H1 (cell line): ENCODE results near the gene TSEN54.

Experiments
- JUN ChIP-seq: IDR thresholded peaks from 2 replicates; pipeline ENCODE4 v1.6.1; 2011; ENCODE audit warnings: low read depth, mild to moderate bottlenecking, improper control_type of control experiment, low read length
- POLR2A ChIP-seq, 2 experiments: IDR thresholded peaks; 1 replicate in 1 of 2; 2 replicates in 1 of 2; pipeline ENCODE4 v1.6.1; 2011; ENCODE audit warnings: low read depth in 2 of 2, low read length in 2 of 2, mild to moderate bottlenecking in 2 of 2; ENCODE audit errors: control extremely low read depth in 1 of 2
- POLR2AphosphoS5 ChIP-seq: IDR thresholded peaks from 2 replicates; pipeline ENCODE4 v1.6.1; 2011; ENCODE audit warnings: low read depth, low read length
- TAF1 ChIP-seq: IDR thresholded peaks from 2 replicates; pipeline ENCODE4 v1.6.1; 2011; ENCODE audit warnings: mild to moderate bottlenecking, low read depth, low read length
- TF ChIP-seq, protein P1 (sequence below), 3 experiments: IDR thresholded peaks; 1 replicate in 2 of 3; 2 replicates in 1 of 3; pipeline versions ENCODE4 v1.5.1 to v1.6.1; 2011; ENCODE audit warnings: low read length in 3 of 3, mild to moderate bottlenecking in 3 of 3, inconsistent platforms in 2 of 3, low read depth in 1 of 3, moderate library complexity in 1 of 3; ENCODE audit not compliant: insufficient read depth in 1 of 3; ENCODE audit errors: control extremely low read depth in 1 of 3
- TF ChIP-seq, protein P2 (sequence below): IDR thresholded peaks from 2 replicates; pipeline ENCODE4 v1.6.1; 2012; ENCODE audit warnings: inconsistent platforms

DNA sequence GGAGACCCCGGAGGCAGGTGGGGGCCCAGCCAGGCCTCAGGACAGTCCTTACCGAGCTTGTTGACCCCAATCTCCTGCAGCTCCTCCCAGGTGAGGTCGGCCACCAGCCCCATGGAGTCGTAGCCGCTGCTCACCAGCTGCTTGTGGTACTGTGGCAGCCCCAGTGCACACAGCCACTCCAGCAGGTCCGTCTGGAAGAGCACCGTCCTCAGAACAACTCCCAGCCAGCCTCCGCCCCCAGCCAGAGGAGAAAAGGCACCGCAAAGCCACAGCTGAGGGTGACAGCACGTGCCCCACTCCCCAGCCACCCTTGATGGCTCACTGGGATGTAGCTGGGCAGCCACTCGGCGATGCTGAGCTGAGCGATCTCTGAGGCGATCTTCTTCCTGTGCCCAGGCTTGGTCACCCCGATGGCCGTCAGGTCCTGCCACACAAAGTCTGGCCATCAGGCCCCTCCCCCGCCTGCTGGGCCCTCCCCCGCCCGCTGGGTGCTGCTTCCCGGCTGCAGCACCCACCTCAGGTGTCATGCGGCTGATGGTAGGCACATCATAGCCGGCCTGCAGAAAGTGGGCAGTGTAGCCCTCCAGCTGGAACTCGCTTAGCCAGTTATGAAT, 12.9 kb upstream of the TSEN54 start:
- TF ChIP-seq, protein P1, sequence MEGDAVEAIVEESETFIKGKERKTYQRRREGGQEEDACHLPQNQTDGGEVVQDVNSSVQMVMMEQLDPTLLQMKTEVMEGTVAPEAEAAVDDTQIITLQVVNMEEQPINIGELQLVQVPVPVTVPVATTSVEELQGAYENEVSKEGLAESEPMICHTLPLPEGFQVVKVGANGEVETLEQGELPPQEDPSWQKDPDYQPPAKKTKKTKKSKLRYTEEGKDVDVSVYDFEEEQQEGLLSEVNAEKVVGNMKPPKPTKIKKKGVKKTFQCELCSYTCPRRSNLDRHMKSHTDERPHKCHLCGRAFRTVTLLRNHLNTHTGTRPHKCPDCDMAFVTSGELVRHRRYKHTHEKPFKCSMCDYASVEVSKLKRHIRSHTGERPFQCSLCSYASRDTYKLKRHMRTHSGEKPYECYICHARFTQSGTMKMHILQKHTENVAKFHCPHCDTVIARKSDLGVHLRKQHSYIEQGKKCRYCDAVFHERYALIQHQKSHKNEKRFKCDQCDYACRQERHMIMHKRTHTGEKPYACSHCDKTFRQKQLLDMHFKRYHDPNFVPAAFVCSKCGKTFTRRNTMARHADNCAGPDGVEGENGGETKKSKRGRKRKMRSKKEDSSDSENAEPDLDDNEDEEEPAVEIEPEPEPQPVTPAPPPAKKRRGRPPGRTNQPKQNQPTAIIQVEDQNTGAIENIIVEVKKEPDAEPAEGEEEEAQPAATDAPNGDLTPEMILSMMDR (IDR thresholded peaks at IDR 0.05; ENCODE audit: control extremely low read depth in 1 of 3, insufficient read depth in 1 of 3, low read depth in 1 of 3, low read length in 3 of 3): no peak
- TF ChIP-seq, protein P2, sequence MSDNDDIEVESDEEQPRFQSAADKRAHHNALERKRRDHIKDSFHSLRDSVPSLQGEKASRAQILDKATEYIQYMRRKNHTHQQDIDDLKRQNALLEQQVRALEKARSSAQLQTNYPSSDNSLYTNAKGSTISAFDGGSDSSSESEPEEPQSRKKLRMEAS: no peak
- TF ChIP-seq POLR2A (IDR thresholded peaks at IDR 0.05; ENCODE audit: control extremely low read depth in 1 of 2, low read depth in 2 of 2, low read length in 2 of 2) (no peak), JUN (no peak), TAF1 (no peak), POLR2AphosphoS5 (no peak)
